Measurements from ENCODE around the gene CLDN19.
A peak's percentile ranks its signal among the peaks of the same experiment; 100 is the strongest.

The CLDN19 gene

GRCh38 chr1:42780176-42780575 lies 40.1 kb upstream of the CLDN19 start:
- no peak overlapping the region for H3K4me3 ChIP-seq (ENCODE audit: low read depth, low read length)
- no peak for TF ChIP-seq CTCF (IDR thresholded peaks at IDR 0.05; ENCODE audit: insufficient read depth, low read depth, low read length, missing control alignments)
- DNase-seq (ENCODE audit: low read depth), result no peak

- no peak for TF ChIP-seq CTCF (IDR thresholded peaks at IDR 0.05; ENCODE audit: insufficient read depth, low read depth, low read length, missing control alignments)
- peak; percentile 44 for DNase-seq (ENCODE audit: low read depth)
- H3K4me3 ChIP-seq (ENCODE audit: low read depth, low read length), result no peak overlapping the region
Observed at GRCh38 chr1:42779725-42780124, 39.7 kb upstream of the CLDN19 start.

DNA sequence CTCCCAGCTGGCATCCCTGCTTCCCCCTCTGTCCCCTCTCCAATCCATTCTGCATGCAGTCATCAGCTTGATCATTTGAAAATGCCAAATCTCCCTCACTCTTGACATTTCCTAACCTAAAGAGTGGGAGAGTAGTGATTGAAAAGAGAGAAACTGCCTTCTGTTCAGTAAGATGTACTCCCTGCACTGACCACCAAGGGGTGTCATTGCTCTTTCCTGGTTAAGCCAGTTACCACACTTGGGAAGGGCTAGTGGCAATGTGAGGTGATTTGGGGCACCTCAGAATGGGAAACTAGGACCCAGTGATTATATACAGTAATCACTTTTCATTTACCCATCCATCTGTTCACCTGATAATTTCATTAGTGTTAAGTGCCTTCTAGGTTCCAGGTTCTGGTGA lies 37.8 kb upstream of the CLDN19 start:
- H3K4me3 ChIP-seq (ENCODE audit: low read depth, low read length), result no peak overlapping the region
- DNase-seq (ENCODE audit: low read depth), result peak; percentile 42
- TF ChIP-seq CTCF (IDR thresholded peaks at IDR 0.05; ENCODE audit: insufficient read depth, low read depth, low read length, missing control alignments), result peak; percentile 64

DNA sequence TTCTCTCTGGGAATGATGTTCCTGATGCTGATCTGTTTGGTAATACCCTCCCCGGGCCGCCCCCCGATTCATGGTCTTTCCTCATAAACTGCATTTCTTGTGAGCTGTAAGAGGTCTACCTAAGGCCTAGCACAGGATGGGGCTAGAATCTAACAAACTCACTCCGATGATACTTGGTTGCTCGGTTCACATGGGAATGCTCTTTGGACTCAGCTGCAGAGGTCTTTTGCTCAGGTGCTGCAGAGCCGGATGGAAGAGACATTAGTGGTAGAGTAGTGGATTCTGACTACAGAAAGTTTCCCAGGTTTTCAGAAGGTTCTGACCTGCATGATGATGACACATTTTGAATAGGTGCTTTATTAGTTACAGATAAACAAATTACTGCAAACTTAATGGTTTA lies 36.5 kb upstream of the CLDN19 start:
- DNase-seq (ENCODE audit: low read depth), result no peak
- no peak overlapping the region for H3K4me3 ChIP-seq (ENCODE audit: low read depth, low read length)
- no peak for TF ChIP-seq CTCF (IDR thresholded peaks at IDR 0.05; ENCODE audit: insufficient read depth, low read depth, low read length, missing control alignments)

- no peak overlapping the region for H3K4me3 ChIP-seq (ENCODE audit: low read depth, low read length)
- no peak for TF ChIP-seq CTCF (IDR thresholded peaks at IDR 0.05; ENCODE audit: insufficient read depth, low read depth, low read length, missing control alignments)
- no peak for DNase-seq (ENCODE audit: low read depth)
Observed at GRCh38 chr1:42774928-42775526, 35.0 kb upstream of the CLDN19 start.

GRCh38 chr1:42773420-42773819 lies 33.4 kb upstream of the CLDN19 start:
- no peak for DNase-seq (ENCODE audit: low read depth)
- TF ChIP-seq CTCF (IDR thresholded peaks at IDR 0.05; ENCODE audit: insufficient read depth, low read depth, low read length, missing control alignments), result no peak
- no peak overlapping the region for H3K4me3 ChIP-seq (ENCODE audit: low read depth, low read length)

GRCh38 chr1:42769811-42770210 lies 29.8 kb upstream of the CLDN19 start:
- no peak for DNase-seq (ENCODE audit: low read depth)
- no peak for TF ChIP-seq CTCF (IDR thresholded peaks at IDR 0.05; ENCODE audit: insufficient read depth, low read depth, low read length, missing control alignments)
- no peak overlapping the region for H3K4me3 ChIP-seq (ENCODE audit: low read depth, low read length)

All from GM12865 (cell line).